Activated CD8-positive, alpha-beta T cell treated with anti-CD3 and anti-CD28 coated beads for 36 hours (primary cell): ENCODE measurements around the gene TMED8. TPM values are rescaled to one million over a fixed set of nuclear protein-coding genes. Genes with fewer than 3 reads are reported as not detected.
"Not testable (repeated sequence)": the region's sequence is repeated elsewhere in the genome, so short reads cannot be mapped to it uniquely, and the experiment has no call there.

Experiments
- ATAC-seq: fragments of 200-7000 bp; cut with Tn5 transposase; one replicate; pipeline ENCODE4 v1.10.0; 2021; ENCODE audit warnings: mild to moderate bottlenecking, moderate library complexity
- CTCF ChIA-PET: fragments of 350-600 bp; sonication (Branson Sonifier 250); formaldehyde crosslinking; loops from one replicate; lab custom pipeline; 2021; ENCODE audit warnings: antibody characterized with exemption; lab: Charles Lee
- POLR2A ChIA-PET: fragments of 350-600 bp; sonication (Branson Sonifier 250); formaldehyde crosslinking; loops from one replicate; lab custom pipeline; 2021; ENCODE audit warnings: antibody characterized with exemption; lab: Charles Lee
- DNase-seq: peaks from one replicate; pipeline ENCODE4 v3.0.0-alpha.2; 2020
- H3K27ac Mint-ChIP-seq: one replicate; pipeline ENCODE4 v1.8.0; 2021; ENCODE audit warnings: mild to moderate bottlenecking, mixed read lengths
- H3K27me3 Mint-ChIP-seq: one replicate; pipeline ENCODE4 v1.8.0; 2021; ENCODE audit warnings: mixed read lengths
- H3K36me3 Mint-ChIP-seq: one replicate; pipeline ENCODE4 v1.8.0; 2021; ENCODE audit warnings: low read depth, mixed read lengths
- H3K4me1 Mint-ChIP-seq: one replicate; pipeline ENCODE4 v1.8.0; 2021; ENCODE audit warnings: low read depth, mixed read lengths
- H3K4me3 Mint-ChIP-seq: one replicate; pipeline ENCODE4 v1.8.0; 2021; ENCODE audit warnings: mild to moderate bottlenecking, moderate library complexity, mixed read lengths
- H3K9me3 Mint-ChIP-seq: one replicate; pipeline ENCODE4 v1.8.0; 2021; ENCODE audit warnings: mixed read lengths
- CTCF ChIP-seq: fragments of 200-600 bp; IDR thresholded peaks from one replicate; pipeline ENCODE4 v1.8.0; 2022; ENCODE audit warnings: antibody characterized with exemption, mild to moderate bottlenecking
- intact Hi-C: fragments of 100-400 bp; cut with micrococcal nuclease; formaldehyde crosslinking; loops from one replicate; pipeline ENCODE4 v1.10.0; 2022
- total RNA-seq, 2 experiments: library from RNA; stranded (reverse); gene quantifications; one replicate each; pipeline ENCODE4 v1.2.3, GENCODE V29; 2021

The TMED8 gene
- total RNA-seq, 2 experiments from 2014 or later, result 25.0 to 25.4 TPM

DNA sequence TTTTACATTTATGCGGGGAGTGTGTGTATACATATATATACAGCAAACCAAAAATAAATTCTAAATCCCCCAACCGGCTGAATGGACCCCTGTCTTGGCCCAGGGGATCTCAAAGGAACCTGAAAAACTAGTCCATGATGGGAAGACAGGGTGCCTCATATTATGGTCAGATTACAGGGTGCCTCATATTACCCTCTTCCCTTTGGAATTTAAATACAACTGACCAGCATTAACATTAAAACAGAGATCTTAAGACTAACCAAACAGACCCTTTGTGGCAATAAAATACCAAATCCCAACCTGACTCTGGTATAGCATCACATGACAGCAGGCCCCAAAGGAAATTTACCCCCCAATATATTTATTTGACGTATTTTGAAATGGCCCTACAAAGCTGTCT is 39.0 kb downstream of the TMED8 start:
- DNase-seq (no peak), ATAC-seq (no peak)
- peaks cover 4% of the 10 kb centered on the region for H3K36me3 Mint-ChIP-seq
- H3K27ac Mint-ChIP-seq, result no peak overlapping the region
- intact Hi-C loops, result no loop called here
- H3K9me3 Mint-ChIP-seq, result no peaks in the 10 kb centered on the region
- no peak for TF ChIP-seq CTCF
- POLR2A ChIA-PET, result no interaction called here
- no peak overlapping the region for H3K4me3 Mint-ChIP-seq
- CTCF ChIA-PET, result no interaction called here
- no peaks in the 10 kb centered on the region for H3K27me3 Mint-ChIP-seq
- H3K4me1 Mint-ChIP-seq, result no peaks in the 10 kb centered on the region

GRCh38 chr14:77337255-77337654 is 39.6 kb downstream of the TMED8 start:
- H3K36me3 Mint-ChIP-seq, H3K27me3 Mint-ChIP-seq, H3K4me3 Mint-ChIP-seq, intact Hi-C loops, H3K4me1 Mint-ChIP-seq, ATAC-seq, H3K27ac Mint-ChIP-seq, CTCF ChIA-PET, H3K9me3 Mint-ChIP-seq, DNase-seq: not testable (repeated sequence)
- POLR2A ChIA-PET, result interaction anchor here (0.7 kb wide), 1 partner anchor 76 kb away, joined by 5 read pairs; no protein-coding TSS in a partner anchor

DNA sequence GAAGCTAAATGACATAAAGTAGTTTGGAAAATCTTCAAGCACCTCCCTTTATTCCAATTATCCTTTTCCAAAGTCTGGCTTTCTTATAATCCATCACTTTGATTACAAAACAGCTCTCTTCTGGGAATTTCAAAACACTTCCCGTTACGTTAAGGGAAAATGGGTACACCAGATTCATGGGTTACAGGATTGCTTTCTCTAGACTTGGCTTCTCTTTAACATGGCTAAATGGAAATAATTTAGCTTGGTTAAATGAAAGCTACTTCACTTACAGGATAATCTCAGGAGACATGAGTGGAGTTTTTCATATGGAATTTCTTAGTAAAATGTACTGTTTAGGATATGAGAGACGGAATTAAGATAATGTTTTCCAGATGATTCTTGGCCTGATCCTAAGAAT is 41.3 kb downstream of the TMED8 start:
- no peak for TF ChIP-seq CTCF
- no peaks in the 10 kb centered on the region for H3K36me3 Mint-ChIP-seq
- DNase-seq, result no peak
- H3K4me3 Mint-ChIP-seq, result no peak overlapping the region
- POLR2A ChIA-PET, result no interaction called here
- H3K27me3 Mint-ChIP-seq, result no peaks in the 10 kb centered on the region
- CTCF ChIA-PET, result interaction anchor here (1.2 to 1.7 kb wide), 2 partner anchors 20 to 140 kb away, joined by 3 to 7 read pairs; no protein-coding TSS in a partner anchor
- intact Hi-C loops, result no loop called here
- no peaks in the 10 kb centered on the region for H3K4me1 Mint-ChIP-seq
- H3K27ac Mint-ChIP-seq, result no peak overlapping the region
- H3K9me3 Mint-ChIP-seq, result no peaks in the 10 kb centered on the region
- ATAC-seq, result no peak

GRCh38 chr14:77329872-77330271 is 47.0 kb downstream of the TMED8 start:
- CTCF ChIA-PET, result interaction anchor here (1.7 kb wide), 1 partner anchor 14 kb away, joined by 11 read pairs; no protein-coding TSS in a partner anchor
- intact Hi-C loops, result no loop called here

GRCh38 chr14:77327111-77327510 is 49.8 kb downstream of the TMED8 start:
- no peak for ATAC-seq
- H3K9me3 Mint-ChIP-seq, result no peaks in the 10 kb centered on the region
- no peaks in the 10 kb centered on the region for H3K36me3 Mint-ChIP-seq
- H3K27ac Mint-ChIP-seq, result no peak overlapping the region
- POLR2A ChIA-PET, result no interaction called here
- no peak for DNase-seq
- no peak overlapping the region for H3K4me3 Mint-ChIP-seq
- peaks cover 5% of the 10 kb centered on the region for H3K4me1 Mint-ChIP-seq
- TF ChIP-seq CTCF, result no peak
- CTCF ChIA-PET, result no interaction called here
- H3K27me3 Mint-ChIP-seq, result no peaks in the 10 kb centered on the region
- intact Hi-C loops, result no loop called here

More at GRCh38 chr14:77329872-77330271, 47.0 kb downstream of the TMED8 start:
- Mint-ChIP-seq H3K9me3 (no peaks in the 10 kb centered on the region), H3K27me3 (no peaks in the 10 kb centered on the region), H3K4me3 (no peak overlapping the region), H3K36me3 (no peaks in the 10 kb centered on the region), H3K27ac (no peak overlapping the region), H3K4me1 (no peaks in the 10 kb centered on the region)
- DNase-seq, result no peak
- no peak for ATAC-seq
- TF ChIP-seq CTCF, result no peak
- POLR2A ChIA-PET, result no interaction called here
